Duodenal mucosa (tissue), 2 donors: ENCODE results near the gene SH3GL2.

ENCODE experiments used
- H3K27ac ChIP-seq: one replicate; pipeline ENCODE4 v1.7.0; 2013; ENCODE audit warnings: low read depth, low read length
- H3K27me3 ChIP-seq, 2 donors: one replicate each; pipeline ENCODE4 v1.7.0; 2013; ENCODE audit warnings: low read length in 2 of 2, control low read depth in 1 of 2; ENCODE audit not compliant: insufficient read depth in 2 of 2, control insufficient read depth in 1 of 2
- H3K36me3 ChIP-seq, 2 donors: one replicate each; pipeline ENCODE4 v1.7.0; 2013; ENCODE audit warnings: low read length in 2 of 2, control low read depth in 1 of 2; ENCODE audit not compliant: insufficient read depth in 2 of 2, control insufficient read depth in 1 of 2
- H3K4me1 ChIP-seq, 2 donors: one replicate each; pipeline ENCODE4 v1.7.0; 2013; ENCODE audit warnings: low read length in 2 of 2, control low read depth in 1 of 2; ENCODE audit not compliant: insufficient read depth in 2 of 2, control insufficient read depth in 1 of 2
- H3K4me3 ChIP-seq, 2 donors: one replicate each; pipeline ENCODE4 v1.7.0; 2013; ENCODE audit warnings: low read length in 2 of 2, low read depth in 1 of 2
- H3K9ac ChIP-seq, 2 donors: one replicate each; pipeline ENCODE4 v1.7.0; 2013; ENCODE audit warnings: low read length in 2 of 2, low read depth in 1 of 2
- H3K9me3 ChIP-seq, 2 donors: one replicate each; pipeline ENCODE4 v1.7.0; 2013; ENCODE audit warnings: low read length in 2 of 2, control low read depth in 1 of 2; ENCODE audit not compliant: control insufficient read depth in 1 of 2

The SH3GL2 gene

DNA sequence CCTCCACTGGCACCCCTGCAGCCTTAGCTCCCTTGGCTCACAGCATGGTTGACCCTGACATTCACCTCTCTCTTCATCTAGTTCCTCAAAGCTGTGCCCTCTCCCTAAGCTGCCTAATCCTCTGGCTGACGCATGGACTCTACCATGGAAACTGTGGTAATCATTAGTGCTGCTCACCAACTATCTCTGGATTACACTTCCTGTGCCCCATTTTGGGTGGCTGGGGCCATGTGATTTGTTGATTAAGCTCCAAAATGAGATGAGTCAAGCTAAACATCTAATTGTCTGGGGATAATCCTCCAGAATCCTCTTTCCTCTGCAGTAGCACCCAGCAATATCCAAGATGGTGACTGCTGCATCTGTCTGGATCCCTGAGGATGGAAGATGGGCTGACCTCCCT, 264.4 kb downstream of the SH3GL2 start:
- Histone ChIP-seq H3K9ac (no peak overlapping the region), H3K27ac (no peak overlapping the region), H3K27me3 (no peaks in the 10 kb centered on the region), H3K36me3 (no peaks in the 10 kb centered on the region), H3K4me3 (no peak overlapping the region), H3K9me3 (peaks cover 0 to 6% of the 10 kb centered on the region in 2 donors), H3K4me1 (no peaks in the 10 kb centered on the region)
